Activated gamma-delta T cell treated with anti-CD3 and anti-CD28 coated beads, Interleukin-2, amount 50 U/mL, for 16 hours (primary cell): ENCODE results near the gene RPTOR.
A peak's percentile ranks its signal among the peaks of the same experiment; 100 is the strongest.

Experiments
- DNase-seq: peaks from one replicate; pipeline ENCODE4 v3.0.0-alpha.2; 2020; ENCODE audit warnings: low read depth

The RPTOR gene

DNA sequence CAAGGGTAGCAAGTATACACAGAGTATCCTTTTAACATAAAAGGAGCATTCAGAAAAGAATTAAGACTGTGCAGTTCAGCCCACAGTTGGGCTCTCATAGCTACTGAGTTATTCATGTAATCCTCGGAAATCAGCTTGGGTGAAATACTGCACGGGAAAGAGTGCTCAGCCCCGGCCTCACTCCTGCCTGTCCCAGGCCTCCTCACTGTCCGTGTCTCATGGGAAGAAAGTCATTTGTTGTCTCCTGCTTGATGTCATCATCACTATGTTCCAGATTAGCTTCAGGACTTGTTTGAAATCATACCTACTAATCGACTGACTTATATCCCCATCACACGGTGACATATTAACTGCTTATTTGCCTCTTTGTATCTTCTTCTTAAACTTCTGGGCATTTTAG is 223.8 kb downstream of the RPTOR start:
- DNase-seq = no peak

DNA sequence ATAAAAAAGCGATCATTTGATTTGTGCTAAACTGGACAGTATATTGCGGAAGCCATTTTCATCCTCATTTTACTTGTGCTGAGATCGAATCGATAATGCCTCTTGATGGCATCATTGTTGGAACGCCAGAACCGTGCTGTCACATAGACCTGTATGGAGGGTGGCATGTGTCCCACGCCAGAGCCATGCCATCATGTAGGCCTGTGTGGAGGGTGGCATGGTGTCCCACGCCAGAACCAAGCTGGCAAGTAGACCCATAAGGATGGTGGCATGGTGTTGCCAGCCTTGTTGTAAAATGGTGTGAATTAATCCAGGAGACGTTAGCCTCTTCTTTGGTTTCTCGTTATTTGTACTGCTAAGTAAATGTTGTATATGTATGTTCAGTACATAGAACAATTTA is 224.3 kb downstream of the RPTOR start:
- no peak for DNase-seq

DNA sequence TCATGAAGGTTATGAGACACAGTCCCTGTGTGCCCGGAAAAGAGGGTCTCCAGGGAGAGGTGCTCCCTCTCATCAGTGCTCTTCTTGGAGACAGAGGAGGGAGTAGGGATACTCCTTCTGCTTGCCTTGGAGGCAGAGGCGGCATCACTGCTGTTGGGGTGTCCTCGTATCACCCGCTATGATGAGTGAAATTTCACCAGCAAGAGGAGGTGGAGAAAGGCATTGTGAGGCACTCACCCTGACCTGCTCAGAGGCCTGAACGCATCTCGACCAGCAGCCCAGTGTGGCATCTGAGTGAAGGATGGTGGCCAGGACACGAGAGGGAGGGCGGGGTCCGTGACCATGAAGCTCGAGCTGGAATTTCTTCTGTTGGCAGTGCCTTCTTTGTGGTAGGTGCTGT is 224.9 kb downstream of the RPTOR start:
- DNase-seq = no peak

DNA sequence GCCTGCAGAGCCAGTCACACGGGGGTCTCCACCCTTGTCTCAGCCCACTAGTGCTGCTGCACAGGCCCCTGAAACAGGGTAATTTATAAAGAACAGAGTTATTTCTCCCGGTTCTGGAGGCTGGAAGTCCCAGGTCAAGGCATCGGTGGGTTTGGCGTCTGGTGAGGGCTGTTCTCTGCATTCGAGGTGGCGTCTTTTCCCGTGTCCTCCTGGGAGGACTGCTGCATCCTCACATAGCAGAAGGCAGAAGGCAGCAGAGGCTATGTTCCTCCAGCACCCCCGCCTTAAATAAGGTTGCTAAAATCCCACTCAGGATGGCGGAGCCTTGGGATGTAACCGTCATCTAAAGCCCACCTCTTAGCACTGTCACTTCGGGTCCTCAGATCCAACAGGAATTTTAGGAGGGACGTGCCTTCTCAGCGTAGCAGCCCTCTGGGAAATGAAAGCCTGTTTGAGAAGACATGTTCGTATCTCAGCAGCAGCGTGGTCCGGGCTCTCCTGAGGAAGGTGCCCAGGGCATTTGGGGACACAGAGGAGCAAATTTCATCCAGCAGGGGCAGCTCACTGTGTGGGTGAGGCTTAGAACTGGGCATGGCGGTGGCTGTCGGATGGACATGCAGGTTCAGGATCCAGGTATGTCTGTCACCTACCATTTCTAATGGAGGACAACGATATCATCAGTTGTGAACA is 225.4 kb downstream of the RPTOR start:
- DNase-seq = no peak

DNA sequence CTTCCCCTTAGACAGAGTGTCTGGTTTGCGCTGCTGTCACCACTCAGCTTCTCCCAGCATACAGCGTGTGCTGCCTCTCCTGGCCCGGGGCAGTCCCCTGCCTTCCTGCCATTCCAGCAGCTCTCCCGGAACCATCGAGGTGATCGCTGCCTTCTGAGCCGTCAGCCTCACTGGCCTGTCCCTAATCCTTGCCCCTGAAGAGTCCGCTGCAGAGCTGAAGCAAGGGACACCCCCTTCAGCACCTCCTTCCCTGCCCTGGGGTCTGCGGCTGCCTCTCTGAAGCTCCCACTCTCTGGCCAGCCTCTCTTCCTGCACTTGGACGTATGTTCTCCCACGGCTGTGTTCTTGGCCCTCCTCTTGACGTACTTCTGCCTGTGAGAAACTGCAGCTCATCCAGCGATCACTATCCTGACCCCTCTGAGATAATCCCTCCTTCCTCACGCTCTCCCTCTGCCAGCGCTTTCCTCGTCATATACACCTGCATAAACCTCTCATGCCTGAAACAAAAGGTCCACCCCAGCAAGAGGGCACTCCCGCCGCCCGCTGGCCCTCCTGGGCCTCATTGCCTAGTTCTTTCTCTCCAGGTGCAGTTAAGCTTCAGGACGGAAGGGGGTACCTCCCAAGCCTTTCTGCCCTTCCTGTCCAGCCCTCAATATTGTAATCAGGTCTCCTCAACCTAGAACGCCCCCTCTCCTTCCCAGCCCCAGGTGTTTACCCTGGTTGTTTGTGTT is 226.4 kb downstream of the RPTOR start:
- DNase-seq = no peak

DNA sequence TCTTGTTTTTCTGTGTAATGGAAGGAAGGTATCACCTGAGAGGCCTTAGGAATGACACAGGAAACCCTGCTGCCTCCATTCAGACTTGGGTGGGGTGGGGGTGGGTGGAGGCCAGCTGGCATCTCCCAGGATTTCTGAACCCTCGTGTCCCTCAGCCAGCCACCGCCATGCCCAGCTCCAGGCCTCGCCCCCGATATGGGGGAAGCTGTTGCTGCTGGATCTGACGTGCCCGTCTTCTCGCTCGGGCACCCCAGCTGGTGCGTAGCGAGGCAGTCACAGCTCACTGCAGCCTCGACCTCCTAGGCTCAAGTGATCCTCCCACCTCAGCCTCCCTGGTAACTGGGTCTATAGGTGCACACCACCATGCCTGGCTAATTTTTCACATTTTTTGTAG is 227.0 kb downstream of the RPTOR start:
- no peak for DNase-seq

DNA sequence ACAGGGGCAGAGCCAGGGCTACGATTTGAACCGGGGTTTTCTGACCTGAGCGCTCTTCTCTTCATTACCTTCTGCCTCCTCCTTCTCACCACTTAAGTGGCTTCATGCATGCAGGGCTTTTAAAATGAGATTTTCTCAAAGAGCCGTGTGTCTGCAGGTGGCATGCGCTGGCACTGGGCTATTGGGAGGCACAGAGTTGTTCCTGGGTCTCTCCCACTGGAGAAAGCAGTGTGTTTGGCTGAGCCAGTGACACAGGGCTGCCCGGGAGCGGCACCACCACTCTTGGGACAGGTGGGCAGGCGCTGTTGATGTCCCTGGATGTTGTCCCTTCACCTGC is 228.2 kb downstream of the RPTOR start:
- DNase-seq = no peak

DNA sequence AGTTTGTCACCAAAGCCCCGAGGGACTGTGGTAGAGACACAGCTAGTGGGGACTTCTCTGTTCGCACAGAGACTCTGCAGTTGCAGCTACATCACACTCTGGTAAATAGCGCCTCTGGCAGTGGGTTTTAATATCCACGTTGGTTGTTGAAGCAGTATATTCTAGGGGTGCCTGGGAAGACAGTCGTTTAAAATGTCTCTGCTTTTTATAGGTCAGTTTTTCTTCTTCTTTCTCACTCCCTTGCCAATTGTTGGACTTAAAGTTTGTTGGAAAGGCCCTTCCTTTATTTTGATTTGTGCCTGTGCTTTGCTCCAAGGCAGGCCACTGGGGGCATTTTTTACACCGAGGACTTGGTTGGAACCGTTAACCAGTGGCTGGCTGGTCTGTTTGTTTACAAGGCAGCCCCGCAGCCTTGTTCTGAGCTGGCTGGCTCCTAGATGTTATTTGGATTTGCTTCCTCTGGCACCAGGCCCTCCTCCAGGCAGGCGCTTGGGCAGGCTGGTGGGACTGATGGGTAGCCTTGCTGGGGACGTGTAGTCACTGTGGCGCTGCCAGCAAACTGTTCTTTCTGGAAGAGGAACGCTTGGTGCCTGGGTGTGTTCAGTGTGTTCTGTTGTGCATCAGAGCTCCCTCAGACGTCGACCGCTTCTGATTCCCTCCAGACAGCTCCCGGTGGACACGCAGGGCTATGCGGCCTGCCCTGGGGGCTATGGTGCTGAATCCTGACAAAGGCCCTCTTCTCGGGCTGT is 228.8 kb downstream of the RPTOR start:
- DNase-seq = no peak

DNA sequence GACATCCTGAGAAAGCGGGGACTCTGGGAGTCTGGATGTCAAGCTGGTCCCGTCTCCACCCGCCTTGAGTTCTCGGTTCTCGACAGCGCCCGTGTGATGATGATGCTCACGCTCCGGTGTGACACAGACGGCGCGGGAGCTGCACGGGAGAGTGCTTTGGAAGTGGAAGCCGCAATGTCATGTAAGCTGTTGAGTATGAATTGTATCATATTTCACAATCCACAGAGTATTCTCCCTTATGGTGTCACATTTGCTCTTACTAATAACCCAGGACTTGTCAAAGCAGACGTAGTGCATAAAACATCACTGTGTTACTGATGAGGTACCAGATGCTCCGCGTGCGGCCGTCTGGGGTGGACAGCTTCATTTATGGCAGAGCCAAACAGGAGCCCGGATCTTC is 229.5 kb downstream of the RPTOR start:
- DNase-seq = no peak

DNA sequence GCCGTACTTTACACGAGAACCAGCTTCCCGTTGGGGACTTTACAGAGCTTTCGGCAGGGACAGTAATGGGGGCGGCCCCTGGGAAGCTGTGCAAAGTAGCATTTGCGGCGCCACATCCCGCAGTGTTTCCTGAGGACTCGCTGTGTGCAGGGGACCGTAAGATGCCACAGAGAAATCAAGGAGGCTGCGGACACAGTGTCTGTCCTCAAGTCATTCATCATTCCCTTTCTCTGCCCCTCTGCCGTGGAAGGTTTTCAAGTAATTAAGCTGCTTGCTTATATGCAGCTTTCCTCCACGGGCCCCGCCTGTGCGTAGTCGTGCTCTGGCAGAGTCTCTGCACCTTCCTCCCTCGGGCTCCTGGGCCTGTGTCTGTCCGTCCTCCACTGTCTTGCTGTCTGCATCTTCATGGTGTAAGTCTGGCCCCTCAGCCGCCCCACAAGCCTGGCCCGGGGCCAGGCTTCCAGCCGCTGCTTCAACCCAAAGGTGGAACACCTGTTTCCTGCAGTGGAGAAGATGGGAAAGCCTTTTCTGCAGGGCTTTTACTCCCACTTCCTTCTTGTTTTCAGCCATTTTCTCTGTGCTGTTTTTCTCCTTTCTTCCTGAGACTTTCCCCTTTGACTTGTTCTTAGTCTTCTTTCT is 230.1 kb downstream of the RPTOR start:
- DNase-seq = no peak

DNA sequence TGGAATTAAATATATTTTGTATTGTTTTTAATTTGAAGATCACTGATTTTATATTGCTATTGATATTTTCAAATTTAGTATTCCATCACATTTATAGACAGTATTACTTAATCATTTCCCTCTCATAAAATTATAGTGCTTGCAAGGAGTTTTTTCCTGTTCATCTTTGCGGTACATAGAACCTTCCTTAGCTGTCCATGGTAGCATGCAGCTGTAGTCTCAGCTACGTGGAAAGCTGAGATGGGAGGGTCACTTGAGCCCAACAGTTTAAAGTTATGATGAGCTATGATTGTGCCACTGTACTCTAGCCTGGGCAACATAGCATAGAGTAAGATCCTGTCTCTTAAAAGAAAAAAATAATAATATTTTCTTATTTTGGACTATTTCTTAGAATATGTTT is 231.2 kb downstream of the RPTOR start:
- no peak for DNase-seq

DNA sequence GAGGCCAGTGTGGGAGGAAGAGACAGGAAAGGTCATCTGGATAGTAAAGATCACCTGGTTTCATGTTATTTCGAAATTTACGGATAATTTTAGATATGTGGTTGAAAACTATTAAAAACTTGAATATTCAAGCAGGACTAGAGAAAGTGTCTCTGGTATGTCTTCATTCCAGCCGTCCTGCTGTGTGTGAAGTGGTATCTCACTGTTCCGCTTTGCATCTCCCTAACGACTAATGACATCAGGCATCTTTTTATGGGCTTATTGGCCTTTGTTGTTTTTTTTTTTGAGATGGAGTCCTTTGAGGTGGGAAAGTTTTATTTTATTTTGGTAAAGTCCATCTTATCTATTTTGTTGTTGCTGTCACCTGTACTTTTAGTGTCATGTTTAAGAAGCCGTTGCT is 232.6 kb downstream of the RPTOR start:
- DNase-seq = no peak

DNA sequence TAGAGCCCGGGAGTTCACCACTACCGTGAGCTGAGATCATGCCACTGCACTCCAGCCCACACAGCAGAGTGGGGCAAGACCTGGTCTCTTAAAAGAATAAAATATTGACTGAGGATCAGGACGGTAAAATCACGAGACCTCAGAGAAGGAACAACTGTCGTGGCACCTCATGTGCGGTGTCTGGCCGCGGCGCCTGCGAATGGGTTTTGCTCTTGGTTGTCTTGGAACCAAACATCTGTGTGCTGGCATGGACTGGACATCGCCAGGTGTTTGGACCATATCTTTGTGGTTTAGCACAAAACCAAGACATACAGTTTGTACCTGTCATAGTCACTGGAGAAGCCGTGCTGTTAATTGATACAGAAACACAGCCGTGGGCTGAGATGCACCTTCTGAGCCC is 234.1 kb downstream of the RPTOR start:
- no peak for DNase-seq

DNA sequence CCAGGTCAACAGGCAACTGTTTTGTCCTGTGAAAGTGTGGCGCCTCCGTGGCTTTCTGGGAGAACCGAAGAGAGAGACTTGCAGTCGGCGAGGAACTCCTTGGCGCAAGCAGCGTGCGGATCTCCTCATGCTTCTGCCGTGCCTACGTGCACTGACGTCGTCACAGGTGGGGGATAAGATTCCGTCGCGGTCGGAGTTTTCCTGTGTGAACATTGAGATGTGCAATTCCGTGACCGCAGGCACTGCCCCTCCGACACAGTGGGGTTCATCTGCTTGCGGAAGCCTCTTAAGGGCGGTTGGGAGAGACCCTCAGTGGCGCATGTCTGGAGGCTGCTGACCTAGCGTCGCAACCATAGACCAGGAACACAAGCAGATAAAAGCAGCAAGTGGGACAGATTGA is 234.7 kb downstream of the RPTOR start:
- no peak for DNase-seq

DNA sequence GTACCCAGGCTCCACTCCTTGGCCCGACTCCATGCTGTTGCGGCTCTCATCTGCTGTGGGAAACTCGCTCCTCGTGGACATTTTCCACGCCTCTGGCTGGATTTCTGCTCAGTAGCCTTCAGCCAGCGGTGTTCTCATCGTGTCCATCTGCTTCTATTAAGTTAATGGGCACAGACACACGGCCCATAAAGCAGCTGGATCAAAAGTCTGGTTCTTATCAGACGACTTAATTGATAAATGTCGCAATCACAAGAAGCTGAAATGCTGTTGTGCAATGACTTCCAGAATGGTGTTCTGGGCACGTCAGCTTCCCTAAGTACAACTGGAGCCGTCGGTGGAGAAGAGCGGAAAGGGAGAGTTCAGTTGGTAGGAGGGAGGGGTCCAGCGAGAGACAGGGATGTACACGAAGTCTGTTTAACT is 235.3 kb downstream of the RPTOR start:
- DNase-seq = no peak

DNA sequence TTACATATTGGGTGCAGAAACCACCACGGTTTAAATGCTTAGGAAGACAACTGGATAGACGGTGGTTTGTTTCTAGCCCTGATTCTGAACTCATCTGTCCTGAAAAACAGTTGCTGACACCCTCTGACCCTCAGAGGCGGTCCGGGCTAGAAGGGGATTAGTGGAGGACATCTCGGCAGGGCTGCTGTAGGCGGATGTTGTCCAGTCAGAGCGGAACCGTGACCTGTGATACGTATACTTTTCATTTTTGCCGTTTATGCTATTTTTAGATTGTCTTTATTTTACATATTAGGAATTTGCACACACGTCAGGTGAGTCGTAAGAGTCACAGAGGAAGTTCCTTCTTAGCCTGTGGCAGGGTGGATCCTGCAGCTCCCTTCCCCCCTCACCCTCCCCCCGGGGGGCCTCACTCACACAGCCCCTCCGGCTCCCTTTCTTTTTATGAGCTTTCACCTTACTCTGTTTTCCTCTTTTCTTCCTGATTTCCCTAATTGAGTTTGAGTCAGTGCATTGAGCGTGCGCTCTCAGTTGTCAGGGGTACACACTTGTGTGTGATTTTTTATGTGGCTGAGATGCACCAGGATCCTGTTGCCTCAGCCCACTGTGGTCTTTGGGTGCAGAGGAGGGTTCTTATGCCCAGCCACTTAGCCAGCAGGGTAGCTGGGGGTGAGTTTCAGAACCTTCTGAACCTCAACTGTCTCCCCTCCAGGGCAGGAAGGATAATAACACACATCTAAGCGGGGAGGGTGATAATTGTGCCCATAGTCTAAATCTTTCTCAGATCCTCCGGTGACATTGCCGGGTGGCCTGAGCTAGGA is 236.0 kb downstream of the RPTOR start:
- DNase-seq = no peak

DNA sequence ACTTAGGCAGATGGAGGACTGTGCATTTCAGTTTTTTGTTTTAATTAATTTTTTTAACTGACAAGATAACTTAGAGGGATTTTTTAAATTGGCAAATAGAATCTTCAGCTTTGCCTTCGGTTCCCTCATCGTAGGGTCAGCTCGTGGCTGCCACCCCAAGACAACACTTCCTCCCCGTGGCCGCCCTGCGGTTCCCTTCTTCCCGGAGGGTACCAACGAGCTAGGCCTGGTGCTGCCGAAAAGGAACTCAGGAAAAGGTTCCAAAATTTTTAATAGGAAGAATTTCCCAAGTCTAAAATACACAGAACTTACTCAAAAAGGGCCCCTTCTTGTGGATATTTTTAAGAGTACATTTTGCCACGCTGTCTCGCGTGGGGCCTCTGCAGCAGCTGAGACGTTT is 236.6 kb downstream of the RPTOR start:
- no peak for DNase-seq

DNA sequence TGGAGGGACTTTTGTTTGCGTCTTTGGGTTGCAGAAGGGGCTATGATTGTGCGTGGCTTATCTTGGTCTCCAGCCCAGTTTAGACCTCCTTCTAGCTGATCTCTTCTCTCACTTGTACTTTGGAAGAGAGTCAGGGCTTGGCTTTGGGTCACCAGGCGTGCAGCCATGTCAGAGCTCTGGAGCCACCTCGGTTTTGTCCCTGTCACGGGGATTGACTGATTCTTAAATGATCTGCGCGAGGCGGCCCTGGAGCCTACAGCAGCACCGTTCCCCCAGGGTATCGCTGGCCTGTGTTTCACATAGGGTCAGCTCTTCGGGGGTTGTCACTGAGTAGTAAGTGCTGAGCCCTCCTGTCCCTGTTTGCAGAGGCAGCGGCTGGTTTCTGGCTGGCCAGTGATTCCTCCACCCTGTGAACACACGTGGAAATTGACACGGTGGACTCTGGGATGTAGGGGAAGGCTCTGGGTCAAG is 237.2 kb downstream of the RPTOR start:
- DNase-seq = no peak

DNA sequence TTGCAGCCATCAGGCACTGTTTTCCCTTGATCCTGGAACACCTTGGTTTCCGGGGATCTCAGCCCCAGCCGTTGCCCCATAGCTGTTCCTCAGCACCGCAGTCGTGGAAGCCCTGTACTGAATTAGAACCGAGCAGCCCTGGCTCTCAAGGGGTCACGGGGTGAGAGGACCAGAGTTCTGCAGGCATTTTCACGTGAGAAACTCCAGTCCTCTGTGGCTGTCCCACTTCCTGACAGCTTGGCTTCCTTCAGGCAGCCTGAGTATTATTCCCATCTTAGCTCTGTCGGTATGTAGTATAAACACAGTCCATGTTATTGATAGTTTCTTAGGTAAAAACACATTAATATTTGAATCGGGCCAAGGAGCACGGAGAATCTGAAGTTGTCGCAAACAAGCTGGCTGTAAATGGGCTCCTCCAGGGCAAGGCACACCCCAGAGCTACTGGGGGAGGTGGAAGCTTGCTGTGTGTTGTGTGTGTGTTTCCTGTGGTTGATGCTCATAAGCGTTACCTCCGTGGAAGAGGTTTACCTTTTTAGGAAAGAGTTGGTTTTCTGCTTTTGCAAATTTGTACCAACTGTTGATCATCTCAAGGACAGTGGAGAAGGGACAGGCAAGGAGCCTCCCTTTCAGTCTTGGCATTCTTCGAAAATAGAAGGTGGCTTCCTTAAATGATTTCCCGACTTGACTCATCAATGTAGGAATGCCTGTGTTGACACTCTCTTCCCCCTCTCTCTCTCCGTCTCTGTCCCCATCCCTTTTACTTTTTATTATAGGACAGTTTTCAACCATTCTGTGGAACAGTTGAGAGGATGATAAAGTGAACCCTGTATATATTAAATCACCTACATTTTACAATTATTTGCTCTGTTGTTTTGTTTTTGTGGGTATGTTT is 238.1 kb downstream of the RPTOR start:
- DNase-seq = peak; percentile 32

DNA sequence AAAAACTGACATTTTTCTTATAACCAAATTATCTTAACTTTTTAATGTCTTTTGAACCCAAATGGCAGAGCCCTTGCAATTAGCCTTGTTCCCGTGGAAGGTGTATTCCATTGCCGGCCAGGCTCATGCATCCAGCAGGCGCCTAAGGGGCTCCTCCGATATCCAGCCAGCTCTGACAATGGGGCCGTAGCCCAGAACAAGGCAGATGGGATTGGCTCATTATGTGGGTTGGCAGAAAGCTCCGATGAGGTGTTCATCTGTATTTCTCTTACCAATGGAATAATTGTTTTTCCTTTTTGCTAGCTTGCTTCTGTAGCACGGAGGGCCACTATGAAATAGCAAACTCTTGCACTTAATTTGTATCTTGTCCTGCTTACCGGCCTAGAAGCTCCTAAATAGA is 238.8 kb downstream of the RPTOR start:
- no peak for DNase-seq

DNA sequence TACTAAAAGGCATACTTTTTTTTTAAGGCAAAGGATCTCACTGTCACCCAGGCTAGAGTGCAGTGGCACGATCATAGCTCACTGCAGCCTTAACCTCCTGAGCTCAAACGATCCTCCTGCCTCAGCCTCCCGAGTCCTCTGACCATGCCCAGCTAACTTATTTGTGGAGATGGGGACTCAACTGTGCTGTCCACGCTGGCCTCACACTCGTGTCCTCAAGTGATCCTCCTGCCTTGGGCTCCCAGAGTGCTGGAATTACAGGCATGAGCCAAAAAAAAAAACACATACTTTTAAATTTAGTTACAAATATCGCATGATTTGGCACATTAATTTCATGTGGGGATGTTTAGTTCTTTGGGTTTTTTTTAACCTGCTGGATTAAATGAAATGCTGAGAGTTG is 239.3 kb downstream of the RPTOR start:
- DNase-seq = no peak
